ENCODE measurements around the gene PTGR2.
"Not testable (repeated sequence)": the region's sequence is repeated elsewhere in the genome, so short reads cannot be mapped to it uniquely, and the experiment has no call there.

PTGR2 gene

DNA sequence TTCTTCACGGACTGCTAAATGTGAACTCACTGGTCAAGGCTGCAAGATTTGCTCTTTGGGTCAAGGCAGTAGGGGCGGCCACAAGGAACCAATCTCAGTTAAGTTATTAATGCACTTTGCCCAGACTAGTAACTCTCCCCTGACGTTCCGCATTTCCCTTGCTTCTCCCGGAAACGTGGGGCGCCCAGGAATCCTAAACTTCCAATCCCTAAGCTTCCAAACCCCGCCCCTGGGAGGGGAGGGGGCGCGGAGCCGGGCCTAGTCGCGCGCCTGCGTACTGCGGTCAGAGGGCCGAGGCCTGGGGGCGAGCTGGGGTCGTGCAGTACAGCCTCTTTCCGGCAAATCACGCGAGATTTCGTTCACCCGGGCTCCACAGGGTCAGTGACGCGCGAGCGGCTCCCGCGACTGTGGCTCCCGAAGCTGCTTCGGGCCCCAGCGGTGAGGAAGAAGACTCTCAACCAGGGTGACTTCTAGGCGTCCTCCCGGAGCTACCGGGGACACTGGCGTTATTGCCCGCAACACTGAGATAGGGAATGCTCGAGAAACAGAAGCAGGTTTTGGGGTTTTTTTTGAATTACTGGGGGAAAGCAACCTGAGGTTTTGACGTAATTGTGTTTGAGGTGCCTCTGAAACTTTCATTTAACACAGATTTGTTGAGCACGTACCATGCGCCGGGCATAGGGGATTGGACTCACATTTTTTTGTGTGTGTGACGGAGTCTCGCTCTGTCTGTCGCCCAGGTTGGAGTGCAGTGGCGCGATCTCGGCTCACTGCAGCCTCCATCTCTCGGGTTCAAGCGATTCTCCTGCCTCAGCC, at the start of gene PTGR2:
TSS of gene PTGR2 (plus strand) at position 265 of the 816 bp plus-strand sequence. CDS start 7,032 bp downstream, outside the sequence.
- peak; percentile 93 to 97 for DNase-seq

DNA sequence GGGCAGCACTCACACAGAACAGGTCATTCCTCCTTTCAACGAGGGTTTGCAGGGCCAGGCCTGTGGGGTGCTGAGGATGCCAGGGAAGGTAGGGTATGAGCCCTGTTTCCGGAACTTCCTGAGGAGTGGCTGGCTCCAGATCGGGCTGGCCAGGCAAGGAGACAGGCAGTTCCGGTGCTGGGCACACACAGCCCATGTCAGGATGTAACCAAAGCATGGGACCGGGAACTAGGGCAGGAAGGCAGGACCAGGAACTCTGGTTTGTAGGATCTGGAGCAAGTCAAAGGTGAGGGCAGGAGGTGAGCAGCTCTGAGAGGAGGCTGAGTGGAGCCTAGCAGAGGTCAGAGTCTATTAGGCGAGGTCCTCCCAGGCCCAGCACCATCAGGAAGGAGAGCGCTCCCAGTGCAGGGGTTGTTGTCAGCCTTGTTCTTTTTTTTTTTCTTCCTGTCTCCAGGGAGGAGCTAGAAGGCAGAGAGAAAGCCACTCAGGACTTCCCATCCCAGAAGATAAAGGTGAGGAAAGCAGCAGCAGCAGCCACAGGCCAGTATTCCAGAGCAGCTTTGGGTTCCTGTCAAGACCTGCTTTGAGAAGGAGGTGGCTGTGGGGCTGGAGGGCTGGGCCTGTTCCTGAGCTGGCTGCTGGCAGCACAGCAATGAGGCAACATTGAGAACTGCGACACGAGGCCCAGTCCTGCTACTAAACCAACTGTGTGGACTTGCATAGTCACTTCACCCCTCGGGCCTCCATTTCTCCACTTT, 49.0 kb upstream of the PTGR2 start:
- no peak for DNase-seq

DNA sequence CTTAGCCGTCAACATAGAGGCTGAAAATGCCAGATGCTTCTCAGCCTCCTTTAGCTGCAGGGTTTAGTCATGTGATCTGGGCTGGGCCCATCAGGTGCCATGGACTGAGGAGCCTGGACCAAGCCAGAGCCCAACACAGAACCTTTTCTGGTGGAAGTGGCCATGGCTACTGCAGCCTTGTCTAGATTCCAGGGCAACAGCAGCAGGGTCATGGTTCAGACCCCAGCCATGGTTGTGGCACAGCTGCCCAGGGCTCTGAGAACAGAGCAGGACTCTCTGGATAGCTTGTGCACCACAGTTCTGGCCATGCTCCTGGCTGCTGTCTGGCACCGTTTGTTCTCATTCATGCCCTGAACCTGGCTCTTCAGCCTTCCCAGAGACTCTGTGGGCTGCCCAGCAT, 47.0 kb upstream of the PTGR2 start:
- no peak for DNase-seq

DNA sequence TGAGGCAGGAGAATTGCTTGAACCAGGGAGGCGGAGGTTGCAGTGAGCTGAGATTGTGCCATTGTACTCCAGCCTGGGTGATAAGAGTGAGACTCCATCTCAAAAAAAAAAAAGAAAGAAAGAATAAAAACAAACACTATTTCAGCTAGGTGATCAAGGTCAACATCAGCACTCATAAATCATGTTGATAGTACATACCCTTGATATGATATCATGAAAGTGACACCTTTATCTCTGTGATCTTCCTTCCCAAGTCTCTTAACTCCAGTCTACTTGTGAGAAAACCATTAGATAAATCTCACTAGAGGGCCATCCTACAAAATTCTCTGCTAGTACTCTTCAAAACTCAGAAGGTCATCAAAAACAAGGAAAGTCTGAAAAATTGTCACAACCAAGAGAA, 44.2 kb upstream of the PTGR2 start:
- no peak for DNase-seq

DNA sequence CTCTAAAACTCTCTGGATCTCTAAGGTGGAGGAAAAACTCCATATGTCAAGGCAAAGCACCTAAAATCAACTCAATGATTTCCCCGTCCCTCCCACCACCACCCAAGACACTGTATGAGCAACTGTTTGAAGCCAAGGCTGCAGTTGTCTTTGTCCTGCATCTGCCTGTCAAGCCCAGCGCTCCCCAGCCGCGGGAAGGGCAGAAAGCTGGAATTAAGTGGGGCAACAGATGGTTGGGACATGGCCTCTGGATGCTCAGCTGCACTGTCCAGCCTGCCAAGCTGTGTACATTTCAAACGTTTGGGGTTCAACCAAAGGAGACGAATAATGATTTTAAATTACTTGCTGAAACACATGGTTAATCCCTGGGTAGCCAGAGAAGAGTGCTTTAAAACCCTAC, 42.2 kb upstream of the PTGR2 start:
- no peak for DNase-seq

DNA sequence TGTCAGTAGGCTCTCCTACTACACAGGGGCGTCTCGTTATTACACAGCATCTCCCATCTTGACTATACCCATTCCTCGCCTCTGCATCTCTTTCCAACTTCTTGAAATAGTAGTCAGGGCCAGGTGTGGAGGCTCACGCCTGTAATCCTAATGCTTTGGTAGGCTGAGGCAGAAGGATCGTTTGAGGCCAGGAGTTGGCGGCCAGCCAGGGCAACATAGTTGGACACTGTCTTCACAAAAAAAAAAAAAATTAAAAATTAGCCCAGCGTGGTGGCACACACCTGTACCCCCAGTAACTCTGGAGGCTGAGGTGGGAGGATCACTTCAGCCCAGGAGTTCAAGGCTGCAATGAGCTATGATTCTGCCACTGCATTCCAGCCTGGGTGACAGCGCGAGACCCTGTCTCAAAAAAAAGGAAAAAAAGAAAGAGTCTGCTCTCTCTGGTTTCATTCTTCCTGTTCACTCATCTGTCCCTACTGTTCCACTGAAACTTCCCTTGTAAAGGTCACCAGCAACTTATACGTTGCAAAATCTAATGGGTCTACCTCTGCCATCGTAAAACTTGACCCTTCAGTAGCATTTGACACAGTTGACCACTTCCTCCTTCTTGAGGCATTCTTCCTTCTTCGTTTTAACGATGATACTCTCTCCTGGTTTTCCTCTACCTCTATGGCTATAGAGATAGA, 41.0 kb upstream of the PTGR2 start:
- no peak for DNase-seq

DNA sequence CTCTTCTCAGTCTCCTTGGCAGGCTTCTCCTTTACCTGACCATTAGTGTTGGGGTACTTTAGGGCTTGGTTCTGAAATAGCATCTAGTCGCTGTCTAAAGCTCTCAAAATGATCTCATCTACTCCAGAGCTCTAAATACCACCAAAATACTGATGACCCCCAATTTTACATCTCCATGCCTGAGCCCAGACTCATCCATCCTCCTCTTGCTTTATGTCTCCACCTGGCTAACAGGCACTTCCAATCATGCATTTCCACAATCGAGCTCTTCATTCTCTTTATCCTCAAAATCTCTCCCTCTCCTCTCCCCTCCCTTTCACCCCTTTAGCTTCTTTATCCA, 40.5 kb upstream of the PTGR2 start:
- DNase-seq: no peak

DNA sequence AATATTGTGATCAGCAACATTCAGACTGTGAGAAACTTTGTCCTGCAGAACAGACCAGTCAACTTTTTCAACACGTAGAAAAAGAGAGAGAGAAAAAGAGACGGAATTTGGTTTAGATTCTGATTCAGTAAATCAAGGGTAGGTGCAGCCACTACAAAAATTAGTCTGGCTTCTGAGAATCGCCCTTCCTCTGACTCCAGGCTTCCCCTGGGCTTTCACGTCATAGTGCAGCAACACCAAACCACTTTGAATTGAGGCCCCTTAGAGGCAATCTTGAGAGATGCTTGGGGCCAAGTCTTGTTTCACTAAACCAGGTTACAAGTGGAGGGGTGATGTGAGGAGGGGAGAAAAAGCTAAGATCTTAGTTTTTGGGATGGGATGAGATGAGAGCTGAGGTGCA, 37.5 kb upstream of the PTGR2 start:
- no peak for DNase-seq

DNA sequence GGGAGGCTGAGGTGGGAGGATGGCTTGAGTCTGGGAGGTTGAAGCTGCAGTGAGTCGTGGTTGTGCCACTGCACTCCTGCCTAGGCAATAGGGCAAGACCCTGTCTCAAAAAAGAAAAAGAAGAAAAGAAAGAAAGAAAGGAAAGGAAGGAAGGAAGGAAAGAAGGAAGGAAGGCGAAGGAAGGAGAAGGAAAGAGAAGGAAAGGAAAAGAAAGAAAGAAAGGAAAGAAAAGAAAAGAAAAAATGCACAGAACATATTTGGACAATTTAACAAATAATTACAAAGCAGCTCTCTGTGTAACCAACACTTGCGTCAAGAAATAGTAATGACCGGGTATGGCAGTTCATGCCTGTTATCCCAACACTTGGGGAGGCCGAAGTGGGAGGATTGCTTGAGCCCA, 35.8 kb upstream of the PTGR2 start:
- DNase-seq: no peak

DNA sequence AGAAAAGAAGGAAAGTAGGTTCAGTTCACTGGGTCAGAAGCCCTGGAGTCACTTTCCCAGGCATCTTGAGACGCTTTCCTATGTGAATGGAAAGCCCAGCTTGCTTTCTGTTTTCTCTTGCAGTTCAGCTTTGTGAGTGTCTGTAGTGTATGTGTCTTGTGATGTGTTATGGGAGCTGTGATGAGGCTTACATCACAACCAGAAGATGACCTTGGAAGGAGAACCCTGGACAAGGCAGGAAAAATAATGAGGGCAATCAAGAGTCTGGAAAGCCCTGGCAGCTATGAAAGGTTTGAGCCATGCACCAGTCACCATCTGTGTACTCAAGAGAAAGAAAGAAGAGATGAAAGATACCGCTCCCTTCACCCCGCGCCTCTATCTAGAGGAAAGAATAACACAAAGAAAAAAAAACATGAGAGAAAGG, 35.2 kb upstream of the PTGR2 start:
- DNase-seq: no peak

DNA sequence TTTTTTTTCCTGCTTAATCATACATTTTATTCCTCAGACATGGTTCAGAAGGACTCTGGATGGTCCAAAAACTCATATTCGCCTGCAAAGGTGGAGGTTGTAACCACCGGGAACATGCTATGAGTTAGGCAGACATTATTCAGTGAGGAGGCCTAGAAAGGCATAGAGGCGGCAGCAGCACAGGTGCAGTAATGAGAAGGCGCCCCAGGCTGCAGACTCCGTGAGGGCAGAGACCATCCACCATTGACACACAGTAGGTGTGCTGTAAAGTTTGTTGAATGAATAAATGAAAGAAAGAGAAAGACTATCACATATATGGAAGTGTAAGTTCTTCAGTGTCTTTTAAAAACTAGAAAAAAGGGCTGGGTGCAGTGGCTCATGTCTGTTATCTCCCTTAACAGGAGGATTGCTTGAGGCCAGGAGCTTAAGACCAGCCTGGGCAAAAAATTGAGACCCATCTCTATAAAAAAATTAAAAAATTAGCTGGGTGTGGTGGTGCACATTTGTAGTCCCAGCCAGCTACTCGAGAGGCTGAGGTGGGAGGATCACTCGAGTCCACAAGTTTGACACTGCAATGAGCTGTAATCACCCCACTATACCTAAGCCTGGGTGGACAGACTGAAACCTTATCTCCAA, 34.5 kb upstream of the PTGR2 start:
- no peak for DNase-seq

DNA sequence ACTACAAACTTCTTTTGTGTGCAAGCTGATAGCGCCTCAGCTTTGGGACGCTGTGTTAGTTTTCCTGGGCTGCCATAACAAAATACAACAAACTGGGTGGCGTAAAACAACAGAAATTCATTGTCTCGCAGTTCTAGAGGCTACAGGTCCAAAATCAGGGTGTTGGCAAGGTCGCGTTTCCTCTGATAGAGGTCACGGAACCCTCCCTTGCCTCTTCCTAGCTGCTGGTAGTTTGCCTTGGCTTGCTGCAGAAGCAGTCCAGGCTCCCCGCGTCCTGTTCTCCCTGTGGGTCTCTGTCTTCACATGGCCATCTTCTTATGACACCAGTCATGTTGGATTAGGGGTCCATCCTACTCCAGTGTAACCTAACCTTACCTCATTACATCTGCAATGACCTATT, 32.8 kb upstream of the PTGR2 start:
- DNase-seq: no peak

DNA sequence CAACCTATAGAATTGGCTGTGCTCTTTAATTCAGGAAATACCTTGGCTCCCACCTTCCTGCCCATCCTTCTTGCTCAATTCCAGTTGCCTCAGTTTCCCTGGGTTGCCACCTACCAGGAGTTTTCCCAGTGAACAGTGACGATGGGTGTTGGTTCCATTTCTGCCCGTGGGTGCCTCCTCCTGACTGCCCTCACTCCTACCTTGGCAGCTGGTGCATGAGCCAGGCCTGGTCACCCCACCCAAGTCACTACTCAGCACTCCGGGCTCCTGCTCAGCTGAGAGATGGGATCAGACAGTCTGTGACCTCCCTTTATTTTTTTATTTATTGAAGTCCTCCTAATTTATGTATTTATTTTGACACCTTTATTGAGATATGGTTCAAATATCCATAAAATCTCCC, 31.0 kb upstream of the PTGR2 start:
- DNase-seq: no peak

DNA sequence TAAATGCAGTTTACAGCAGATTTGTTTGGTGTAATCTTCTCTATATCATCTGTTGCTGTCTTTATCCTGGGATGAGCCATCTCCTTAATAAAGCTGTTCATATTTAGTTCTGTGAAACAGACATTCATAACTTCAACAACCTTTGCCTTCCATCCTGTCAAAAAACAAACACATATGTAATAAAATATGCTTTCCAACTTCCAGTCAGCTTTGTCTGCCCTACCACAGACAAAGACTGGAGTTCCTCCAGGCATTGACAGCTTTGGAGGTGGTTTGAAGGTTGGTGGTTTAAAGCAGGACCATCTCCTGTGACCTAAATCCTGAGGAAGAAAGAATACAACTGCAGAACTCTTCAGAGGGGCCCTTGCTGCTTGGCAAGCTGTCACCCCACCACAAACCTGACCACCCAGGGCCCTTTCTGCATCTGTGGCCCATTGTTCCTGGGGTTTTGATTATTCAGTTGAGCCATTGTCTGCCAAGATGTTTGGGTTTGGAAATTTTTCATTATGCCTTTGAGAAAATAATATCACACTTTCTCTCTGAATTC, 28.2 kb upstream of the PTGR2 start:
- DNase-seq: no peak

DNA sequence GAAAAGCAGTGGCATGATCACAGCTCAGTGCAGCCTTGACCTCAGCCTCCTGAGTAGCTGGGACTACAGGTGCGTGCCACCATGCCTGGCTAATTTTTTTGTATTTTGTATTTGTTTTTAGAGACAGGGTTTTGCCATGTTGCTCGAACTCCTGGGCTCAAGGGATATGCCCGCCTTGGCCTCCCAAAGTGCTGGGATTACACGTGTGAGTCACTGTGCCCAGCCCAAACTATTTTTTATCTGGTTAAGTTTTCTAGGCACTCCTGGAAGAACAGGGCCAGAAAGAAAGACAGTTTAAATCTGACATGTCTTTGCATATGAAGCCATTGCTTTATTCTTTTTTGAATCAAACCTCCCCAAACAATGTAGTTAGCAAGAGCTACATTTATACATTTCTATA, 27.5 kb upstream of the PTGR2 start:
- DNase-seq: no peak

DNA sequence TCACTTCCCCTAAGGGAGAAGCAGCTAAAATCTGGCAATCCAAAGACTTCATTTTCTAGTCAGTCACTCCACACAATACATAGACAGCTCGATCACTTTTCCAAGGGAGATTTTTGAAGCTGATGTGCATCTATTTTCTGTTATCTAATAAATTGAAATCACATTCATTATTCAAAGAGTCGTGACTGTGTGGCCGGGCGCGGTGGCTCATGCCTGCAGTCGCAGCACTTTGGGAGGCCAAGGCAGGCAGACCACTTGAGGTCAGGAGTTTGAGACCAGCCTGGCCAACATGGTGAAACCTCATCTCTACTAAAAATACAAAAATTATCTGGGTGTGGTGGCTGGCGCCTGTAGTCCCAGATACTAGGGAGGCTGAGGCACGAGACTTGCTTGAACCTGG, 27.1 kb upstream of the PTGR2 start:
- DNase-seq: no peak

DNA sequence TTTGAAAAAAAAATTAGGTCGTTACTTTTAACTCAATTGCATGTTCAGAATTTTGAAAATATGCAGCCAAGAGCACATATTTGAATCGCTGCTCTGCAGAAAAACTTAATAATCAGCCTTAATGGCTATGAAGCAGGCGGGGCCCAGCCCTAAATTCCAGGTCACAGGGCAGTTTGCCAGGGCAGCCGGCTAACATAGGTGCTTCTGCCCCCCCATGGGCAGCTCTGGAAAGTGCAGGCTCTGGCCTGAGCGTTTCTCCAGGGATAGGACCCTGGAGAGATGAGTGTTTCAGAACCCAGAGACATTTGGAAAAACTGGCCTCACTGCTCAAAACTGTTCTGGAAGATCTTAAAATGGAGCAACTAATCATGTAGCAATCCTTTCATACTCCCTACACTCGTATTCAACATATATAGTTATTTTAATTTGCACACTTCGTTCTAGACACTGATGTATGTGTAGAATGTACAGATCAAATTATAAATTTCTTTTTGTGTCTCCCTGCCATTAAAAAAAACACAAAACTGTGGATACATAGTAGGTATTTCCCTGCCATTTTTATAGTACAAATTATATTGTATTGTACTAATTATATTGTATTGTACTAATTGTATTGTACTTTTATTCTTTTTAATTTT, 26.0 kb upstream of the PTGR2 start:
- DNase-seq: peak; percentile 38 to 81

DNA sequence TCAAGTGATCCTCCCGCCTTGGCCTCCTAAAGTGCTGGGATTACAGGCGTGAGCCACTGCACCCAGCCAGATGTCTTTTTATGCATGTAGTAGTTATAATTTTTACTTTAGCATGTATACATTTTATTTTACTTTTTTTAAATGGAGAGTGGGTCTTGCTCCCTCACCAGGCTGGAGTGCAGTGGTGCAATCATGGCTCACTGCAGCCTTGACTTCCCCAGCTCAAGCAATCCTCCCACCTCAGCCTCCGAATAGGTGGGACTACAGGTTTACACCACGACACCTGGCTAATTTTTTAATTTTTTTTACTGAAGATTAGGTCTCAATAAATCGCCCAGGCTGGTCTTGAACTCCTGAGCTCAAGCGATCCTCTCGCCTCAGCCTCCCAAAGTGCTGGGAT, 24.4 kb upstream of the PTGR2 start:
- not testable (repeated sequence) for DNase-seq

DNA sequence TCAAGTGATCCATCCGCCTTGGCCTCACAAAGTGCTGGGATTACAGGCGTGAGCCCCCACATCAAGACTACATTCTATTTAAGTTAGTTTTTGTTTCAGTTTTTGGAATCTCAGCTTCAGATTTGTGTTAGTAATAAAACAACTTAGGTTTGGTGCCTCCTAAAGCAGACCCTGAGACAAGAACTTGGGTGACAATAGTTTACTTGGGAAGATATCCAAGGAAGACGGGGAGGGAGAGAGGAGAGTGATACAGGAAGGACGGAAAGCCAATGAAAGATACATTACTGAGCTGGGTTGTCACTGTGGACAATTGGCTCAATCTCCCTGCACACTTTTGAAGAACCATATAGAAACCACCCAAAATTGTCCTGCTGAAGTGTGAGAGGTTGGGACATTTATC, 22.6 kb upstream of the PTGR2 start:
- no peak for DNase-seq

DNA sequence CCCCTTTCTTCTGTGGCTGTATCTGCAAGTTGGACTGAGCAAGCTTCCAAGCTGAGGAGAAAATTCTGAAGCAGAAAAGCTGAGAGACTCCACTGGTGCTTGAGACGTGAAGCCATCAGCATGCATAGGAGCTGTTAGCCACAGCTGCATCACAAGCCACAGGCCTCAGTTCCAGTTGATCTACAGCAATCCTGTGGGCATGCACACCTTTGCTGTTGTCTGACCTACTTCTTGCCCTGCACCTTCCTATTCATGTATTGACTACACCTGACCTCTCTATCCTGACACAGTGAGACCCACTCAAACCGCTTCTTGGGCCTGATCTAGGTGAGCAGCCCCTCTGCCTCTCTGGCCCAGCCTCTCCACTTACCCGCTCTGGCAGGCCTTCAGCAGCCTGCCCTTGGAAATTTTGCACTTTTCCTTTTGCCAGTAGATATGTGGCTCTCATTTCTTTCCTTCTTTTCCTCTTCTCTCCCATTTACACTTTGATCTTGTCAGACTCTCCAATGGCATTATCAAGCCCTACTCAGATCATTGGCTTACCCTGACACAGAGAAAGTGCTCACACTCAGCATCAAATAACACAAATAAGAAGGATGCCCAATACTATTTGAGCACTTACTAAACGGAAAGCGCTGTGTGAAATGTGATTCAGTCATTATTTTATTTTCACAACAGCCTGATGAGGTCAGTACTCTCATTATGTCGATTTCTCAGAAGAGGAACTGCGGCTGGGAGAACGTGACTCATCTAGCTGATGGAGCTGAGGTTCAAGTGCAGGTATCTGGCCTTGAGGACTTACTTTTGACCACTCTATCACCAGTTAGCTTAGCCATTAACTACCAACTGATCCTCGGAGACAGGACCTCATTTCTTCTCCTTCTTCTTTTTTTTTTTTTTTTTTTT, 21.9 kb upstream of the PTGR2 start:
- DNase-seq: no peak

DNA sequence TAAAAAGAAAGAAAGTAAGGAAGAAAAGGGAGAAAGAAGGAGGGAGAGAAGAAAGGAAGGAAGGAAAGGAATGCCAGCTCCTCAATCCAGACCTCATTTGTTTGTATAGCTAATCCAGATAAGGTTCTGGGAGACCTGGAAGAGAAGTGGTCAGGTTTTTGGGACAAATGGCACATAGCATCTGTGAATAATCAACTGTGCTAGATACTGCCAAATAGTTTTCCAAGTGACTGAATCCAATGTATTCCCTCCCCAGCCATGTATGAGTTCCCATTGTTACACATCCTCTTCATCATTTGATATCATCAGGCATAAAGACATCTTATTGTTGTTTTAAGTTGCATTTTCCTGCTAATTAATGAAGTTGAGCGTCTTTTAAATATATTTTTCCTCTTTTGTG, 18.6 kb upstream of the PTGR2 start:
- DNase-seq: no peak
